Ecto neural progenitor cell (in vitro differentiated cells): ENCODE results near the gene NELL1.

ENCODE experiments used
- DNase-seq: peaks from one replicate; pipeline ENCODE4 v3.0.0-alpha.2; 2018; ENCODE audit warnings: low spot score

Gene NELL1

GRCh38 chr11:21346361-21346760, 677.0 kb downstream of the NELL1 start:
- no peak for DNase-seq

- no peak for DNase-seq
Measured at GRCh38 chr11:21350613-21351012, 681.2 kb downstream of the NELL1 start.

GRCh38 chr11:21353425-21353824, 684.0 kb downstream of the NELL1 start:
- DNase-seq: no peak

GRCh38 chr11:21364866-21365624, 695.7 kb downstream of the NELL1 start:
- no peak for DNase-seq

- no peak for DNase-seq
Measured at GRCh38 chr11:21369947-21370346, 700.6 kb downstream of the NELL1 start.

- no peak for DNase-seq
Measured at GRCh38 chr11:21371044-21371443, 701.7 kb downstream of the NELL1 start.

GRCh38 chr11:21372672-21373071, 703.3 kb downstream of the NELL1 start:
- DNase-seq: no peak

- DNase-seq: no peak
Measured at GRCh38 chr11:21374376-21374775, 705.0 kb downstream of the NELL1 start.

GRCh38 chr11:21385669-21386440, 716.5 kb downstream of the NELL1 start:
- no peak for DNase-seq

GRCh38 chr11:21390430-21390829, 721.0 kb downstream of the NELL1 start:
- DNase-seq: no peak

- no peak for DNase-seq
Measured at GRCh38 chr11:21396342-21397008, 727.1 kb downstream of the NELL1 start.

GRCh38 chr11:21398195-21398594, 728.8 kb downstream of the NELL1 start:
- DNase-seq: no peak

- no peak for DNase-seq
Measured at GRCh38 chr11:21401496-21401895, 732.1 kb downstream of the NELL1 start.

GRCh38 chr11:21402274-21402673, 732.9 kb downstream of the NELL1 start:
- DNase-seq: no peak

- DNase-seq: no peak
Measured at GRCh38 chr11:21403069-21403468, 733.7 kb downstream of the NELL1 start.

- DNase-seq: no peak
Measured at GRCh38 chr11:21405422-21405821, 736.0 kb downstream of the NELL1 start.

- no peak for DNase-seq
Measured at GRCh38 chr11:21410513-21410912, 741.1 kb downstream of the NELL1 start.

- DNase-seq: no peak
Measured at GRCh38 chr11:21411104-21411503, 741.7 kb downstream of the NELL1 start.

GRCh38 chr11:21411597-21411996, 742.2 kb downstream of the NELL1 start:
- DNase-seq: no peak

GRCh38 chr11:21412652-21413383, 743.4 kb downstream of the NELL1 start:
- DNase-seq: no peak

GRCh38 chr11:21414953-21415352, 745.6 kb downstream of the NELL1 start:
- no peak for DNase-seq

- DNase-seq: no peak
Measured at GRCh38 chr11:21415606-21416005, 746.2 kb downstream of the NELL1 start.
